H9 (cell line): ENCODE data around the gene MAP3K7CL. TPM values are rescaled to one million over a fixed set of nuclear protein-coding genes. Genes with fewer than 3 reads are reported as not detected.

Experiments used
- DNase-seq: peaks from one replicate; pipeline ENCODE4 v3.0.0-alpha.2; 2017
- H2AFZ ChIP-seq: one replicate; pipeline ENCODE4 v1.6.1; 2013; ENCODE audit warnings: mild to moderate bottlenecking, low read length, control low read depth, moderate library complexity
- H2AK5ac ChIP-seq: 2 replicates; pipeline ENCODE4 v1.6.1; 2013; ENCODE audit warnings: low read length, control low read depth, mixed read lengths; ENCODE audit not compliant: insufficient read length
- H2BK120ac ChIP-seq: one replicate; pipeline ENCODE4 v1.6.1; 2013; ENCODE audit warnings: low read depth, mild to moderate bottlenecking, low read length, control low read depth, inconsistent platforms; ENCODE audit not compliant: poor library complexity, severe bottlenecking
- H2BK12ac ChIP-seq: 2 replicates; pipeline ENCODE4 v1.6.1; 2013; ENCODE audit warnings: low read length, control low read depth, mixed read lengths, low read depth; ENCODE audit not compliant: insufficient read length
- H2BK15ac ChIP-seq: 2 replicates; pipeline ENCODE4 v1.6.1; 2013; ENCODE audit warnings: low read depth, low read length, control low read depth
- H2BK20ac ChIP-seq: one replicate; pipeline ENCODE4 v1.6.1; 2013; ENCODE audit warnings: low read depth, mild to moderate bottlenecking, low read length, control low read depth, inconsistent platforms; ENCODE audit not compliant: poor library complexity, severe bottlenecking
- H2BK5ac ChIP-seq: 2 replicates; pipeline ENCODE4 v1.6.1; 2013; ENCODE audit warnings: low read length, control low read depth, mixed read lengths; ENCODE audit not compliant: insufficient read length
- H3K14ac ChIP-seq: 2 replicates; pipeline ENCODE4 v1.6.1; 2013; ENCODE audit warnings: low read length, control low read depth; ENCODE audit not compliant: insufficient read depth
- H3K18ac ChIP-seq: 2 replicates; pipeline ENCODE4 v1.6.1; 2013; ENCODE audit warnings: low read depth, mild to moderate bottlenecking, mixed read lengths, low read length, control low read depth; ENCODE audit not compliant: insufficient read length
- H3K23ac ChIP-seq: 2 replicates; pipeline ENCODE4 v1.6.1; 2013; ENCODE audit warnings: low read length, control low read depth, mixed read lengths, low read depth; ENCODE audit not compliant: insufficient read length
- H3K23me2 ChIP-seq: 2 replicates; pipeline ENCODE4 v1.6.1; 2013; ENCODE audit warnings: low read depth, mild to moderate bottlenecking, mixed read lengths, low read length, control low read depth; ENCODE audit not compliant: insufficient read length, poor library complexity, severe bottlenecking
- H3K27ac ChIP-seq: 2 replicates; pipeline ENCODE4 v1.5.1; 2013; ENCODE audit warnings: low read length, control low read depth, mixed read lengths, low read depth; ENCODE audit not compliant: insufficient read length
- H3K27me3 ChIP-seq: 2 replicates; pipeline ENCODE4 v1.6.1; 2013; ENCODE audit warnings: low read length, control low read depth, inconsistent platforms; ENCODE audit not compliant: insufficient read depth
- H3K4ac ChIP-seq: 2 replicates; pipeline ENCODE4 v1.6.1; 2013; ENCODE audit warnings: low read depth, mild to moderate bottlenecking, control low read depth, inconsistent platforms, low read length, moderate library complexity
- H3K4me1 ChIP-seq: 2 replicates; pipeline ENCODE4 v1.6.1; 2013; ENCODE audit warnings: low read length, control low read depth, inconsistent platforms; ENCODE audit not compliant: insufficient read depth
- H3K4me2 ChIP-seq: 2 replicates; pipeline ENCODE4 v1.6.1; 2013; ENCODE audit warnings: low read length, control low read depth, mixed read lengths; ENCODE audit not compliant: insufficient read length, insufficient read depth
- H3K56ac ChIP-seq: 2 replicates; pipeline ENCODE4 v1.6.1; 2013; ENCODE audit warnings: low read depth, mild to moderate bottlenecking, mixed read lengths, low read length, control low read depth; ENCODE audit not compliant: insufficient read length
- H3K79me1 ChIP-seq: 2 replicates; pipeline ENCODE4 v1.6.1; 2013; ENCODE audit warnings: low read depth, mild to moderate bottlenecking, moderate library complexity, low read length, control low read depth, inconsistent platforms; ENCODE audit not compliant: insufficient read depth, poor library complexity, severe bottlenecking
- H3K79me2 ChIP-seq: 2 replicates; pipeline ENCODE4 v1.6.1; 2013; ENCODE audit warnings: low read length, control low read depth, inconsistent platforms; ENCODE audit not compliant: insufficient read depth
- H3K9ac ChIP-seq: 2 replicates; pipeline ENCODE4 v1.6.1; 2013; ENCODE audit warnings: low read length, control low read depth, mixed read lengths; ENCODE audit not compliant: insufficient read length; ENCODE audit errors: extremely low read depth
- H3K9me3 ChIP-seq: one replicate; pipeline ENCODE4 v1.6.1; 2013; ENCODE audit warnings: low read depth, low read length, inconsistent platforms; ENCODE audit not compliant: control insufficient read depth
- H3T11ph ChIP-seq: one replicate; pipeline ENCODE4 v1.6.1; 2013; ENCODE audit warnings: mild to moderate bottlenecking, low read length, control low read depth, inconsistent platforms
- H4K20me1 ChIP-seq: one replicate; pipeline ENCODE4 v1.6.1; 2013; ENCODE audit not compliant: control insufficient read depth, insufficient read length, insufficient read depth
- H4K5ac ChIP-seq: 2 replicates; pipeline ENCODE4 v1.6.1; 2013; ENCODE audit warnings: low read depth, mild to moderate bottlenecking, mixed read lengths, low read length, control low read depth; ENCODE audit not compliant: insufficient read length
- H4K8ac ChIP-seq: replicated peaks from 2 replicates; pipeline ENCODE4 v1.6.1; 2013; ENCODE audit warnings: low read length, control low read depth, mixed read lengths, low read depth; ENCODE audit not compliant: insufficient read length
- H4K91ac ChIP-seq: 2 replicates; pipeline ENCODE4 v1.6.1; 2013; ENCODE audit warnings: low read depth, mild to moderate bottlenecking, moderate library complexity, mixed read lengths, low read length, control low read depth; ENCODE audit not compliant: insufficient read length
- H3K27ac Mint-ChIP-seq, 3 experiments: 2 replicates in 2 of 3; 3 replicates in 1 of 3; pipeline ENCODE4 v1.8.0; 2020 to 2021; ENCODE audit warnings: mixed read lengths in 3 of 3, mild to moderate bottlenecking in 1 of 3, moderate library complexity in 1 of 3
- H3K27me3 Mint-ChIP-seq: 2 replicates; pipeline ENCODE4 v1.8.0; 2021; ENCODE audit warnings: low read depth, mild to moderate bottlenecking, moderate library complexity, mixed read lengths
- H3K36me3 Mint-ChIP-seq, 3 experiments: 2 replicates in 2 of 3; 3 replicates in 1 of 3; pipeline ENCODE4 v1.8.0; 2020 to 2021; ENCODE audit warnings: low read depth in 3 of 3, mixed read lengths in 3 of 3; ENCODE audit not compliant: insufficient read depth in 1 of 3
- H3K4me1 Mint-ChIP-seq, 2 experiments: 2 replicates each; pipeline ENCODE4 v1.8.0; 2020; ENCODE audit warnings: mixed read lengths in 2 of 2
- H3K4me3 Mint-ChIP-seq, 2 experiments: 2 replicates in 1 of 2; 3 replicates in 1 of 2; pipeline ENCODE4 v1.8.0; 2020 to 2021; ENCODE audit warnings: mild to moderate bottlenecking in 2 of 2, mixed read lengths in 2 of 2, moderate library complexity in 1 of 2
- H3K9me3 Mint-ChIP-seq, 2 experiments: 2 replicates in 1 of 2; 3 replicates in 1 of 2; pipeline ENCODE4 v1.8.0; 2020; ENCODE audit warnings: mild to moderate bottlenecking in 2 of 2, mixed read lengths in 2 of 2, moderate library complexity in 1 of 2
- WGBS: extraction: QIAGEN DNeasy Blood & Tissue Kit; methylation state at CpG from one replicate; pipeline ENCODE4 v1.1.7; 2013; ENCODE audit warnings: missing lambda C conversion rate, low lambda C conversion rate, mixed read lengths; ENCODE audit not compliant: insufficient read length; ENCODE audit errors: extremely low coverage; 5-methylcytosine and 5-hydroxymethylcytosine counted together
- total RNA-seq: library from RNA; stranded (reverse); gene quantifications from 2 replicates; pipeline ENCODE4 v1.2.1, GENCODE V29; 2021
- TF ChIP-seq, protein P1 (sequence below): fragments of 200-600 bp; sonication (generic); conservative IDR thresholded peaks from 3 replicates; pipeline ENCODE4 v1.8.0; 2021; ENCODE audit warnings: antibody characterized with exemption, mild to moderate bottlenecking

Gene MAP3K7CL
- total RNA-seq, 1 experiment from 2014 or later = not detected

DNA sequence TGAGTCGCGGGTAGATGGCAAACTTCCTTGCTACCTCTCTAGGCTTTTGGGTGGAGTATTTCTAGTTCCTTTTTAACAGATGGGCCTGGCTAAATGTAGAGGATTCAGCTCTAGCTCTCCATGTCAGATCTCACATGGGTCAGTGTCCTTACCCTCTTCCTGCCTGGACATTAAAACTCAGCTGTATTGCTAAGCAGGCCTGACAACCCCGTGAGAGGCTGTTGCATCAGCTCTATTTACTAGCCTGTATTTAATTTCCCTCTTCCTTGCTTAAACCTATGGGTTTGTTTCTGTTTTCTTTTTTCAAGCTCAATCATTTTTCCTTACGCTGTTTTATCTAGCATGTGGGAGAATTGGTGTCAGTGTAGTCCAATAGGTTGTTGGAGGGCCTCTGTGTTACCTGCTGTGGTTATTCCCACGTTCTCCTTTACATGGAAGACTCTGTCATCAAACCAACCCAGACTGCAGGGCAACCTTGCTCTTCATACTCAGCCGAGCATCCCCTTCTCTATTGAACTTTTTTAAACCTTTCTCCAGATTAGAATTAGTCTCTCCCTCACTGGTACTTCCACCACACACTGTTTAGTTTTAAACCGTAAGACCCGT, 88.8 kb downstream of the MAP3K7CL start:
- DNase-seq = no peak
- Histone ChIP-seq H4K8ac (no peak overlapping the region), H3K23me2 (no peaks in the 10 kb centered on the region), H3K23ac (no peak overlapping the region), H2AK5ac (no peak overlapping the region), H4K20me1 (no peaks in the 10 kb centered on the region), H3K9ac (no peak overlapping the region), H2BK20ac (no peak overlapping the region), H2BK120ac (no peak overlapping the region), H2BK5ac (no peak overlapping the region), H3K79me2 (no peaks in the 10 kb centered on the region), H3K18ac (no peak overlapping the region), H4K5ac (no peak overlapping the region), H3K27me3 (no peaks in the 10 kb centered on the region), H3K4me1 (no peaks in the 10 kb centered on the region), H3K14ac (no peak overlapping the region), H2BK15ac (no peak overlapping the region), H3T11ph (no peak overlapping the region), H3K4me2 (no peak overlapping the region), H3K27ac (no peak overlapping the region), H2BK12ac (no peak overlapping the region), H3K56ac (no peak overlapping the region), H4K91ac (no peak overlapping the region), H3K9me3 (no peaks in the 10 kb centered on the region), H3K79me1 (no peaks in the 10 kb centered on the region), H3K4ac (no peak overlapping the region), H2AFZ (no peak overlapping the region)
- Mint-ChIP-seq H3K9me3 (no peaks in the 10 kb centered on the region), H3K4me3 (no peak overlapping the region), H3K27ac (no peak overlapping the region), H3K36me3 (no peaks in the 10 kb centered on the region), H3K27me3 (no peaks in the 10 kb centered on the region; the same call in 1 of the 2 replicates), H3K4me1 (no peaks in the 10 kb centered on the region; a peak in 1 of 4 replicates)
- WGBS = no CpG with 5 or more reads among the region's 8 CpGs
- TF ChIP-seq, protein P1, sequence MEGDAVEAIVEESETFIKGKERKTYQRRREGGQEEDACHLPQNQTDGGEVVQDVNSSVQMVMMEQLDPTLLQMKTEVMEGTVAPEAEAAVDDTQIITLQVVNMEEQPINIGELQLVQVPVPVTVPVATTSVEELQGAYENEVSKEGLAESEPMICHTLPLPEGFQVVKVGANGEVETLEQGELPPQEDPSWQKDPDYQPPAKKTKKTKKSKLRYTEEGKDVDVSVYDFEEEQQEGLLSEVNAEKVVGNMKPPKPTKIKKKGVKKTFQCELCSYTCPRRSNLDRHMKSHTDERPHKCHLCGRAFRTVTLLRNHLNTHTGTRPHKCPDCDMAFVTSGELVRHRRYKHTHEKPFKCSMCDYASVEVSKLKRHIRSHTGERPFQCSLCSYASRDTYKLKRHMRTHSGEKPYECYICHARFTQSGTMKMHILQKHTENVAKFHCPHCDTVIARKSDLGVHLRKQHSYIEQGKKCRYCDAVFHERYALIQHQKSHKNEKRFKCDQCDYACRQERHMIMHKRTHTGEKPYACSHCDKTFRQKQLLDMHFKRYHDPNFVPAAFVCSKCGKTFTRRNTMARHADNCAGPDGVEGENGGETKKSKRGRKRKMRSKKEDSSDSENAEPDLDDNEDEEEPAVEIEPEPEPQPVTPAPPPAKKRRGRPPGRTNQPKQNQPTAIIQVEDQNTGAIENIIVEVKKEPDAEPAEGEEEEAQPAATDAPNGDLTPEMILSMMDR = no peak
